ENCODE results near the gene PLEKHG4B. TPM values are rescaled to one million over a fixed set of nuclear protein-coding genes. Genes with fewer than 3 reads are reported as not detected.
"Not testable (repeated sequence)": the region's sequence is repeated elsewhere in the genome, so short reads cannot be mapped to it uniquely, and the experiment has no call there.

The PLEKHG4B gene
- polyA plus RNA-seq, 1 donor (not counting 4 experiments of a cell fraction or from before 2014, with no cell fraction given) = not detected

- H3K4me3 ChIP-seq (ENCODE audit: control insufficient read depth in 2 of 3, extremely low read depth in 1 of 3, insufficient read depth in 2 of 3, low read depth in 1 of 3, low read length in 3 of 3) = no peak overlapping the region
- H3K27me3 ChIP-seq (ENCODE audit: control insufficient read depth, extremely low read depth, insufficient read depth, low read length) = peaks cover 41% of the 10 kb centered on the region
- FAIRE-seq = no peak
- H4K20me1 ChIP-seq (ENCODE audit: control insufficient read depth, extremely low read depth, insufficient read depth, low read length) = no peaks in the 10 kb centered on the region
- H3K9me1 ChIP-seq (ENCODE audit: control insufficient read depth, extremely low read depth, insufficient read depth, low read length) = no peaks in the 10 kb centered on the region
- H3K4me2 ChIP-seq (ENCODE audit: control insufficient read depth, extremely low read depth, insufficient read depth, low read depth, low read length) = no peak overlapping the region
- TF ChIP-seq EZH2 (IDR thresholded peaks at IDR 0.05; ENCODE audit: low read length) = no peak
- no peak for TF ChIP-seq CTCF (optimal IDR thresholded peaks at IDR 0.05 in 1 of 3, IDR thresholded peaks at IDR 0.05 in 1 of 3, conservative IDR thresholded peaks at IDR 0.05 in 1 of 3; ENCODE audit: extremely low read depth in 1 of 3, insufficient read depth in 2 of 3, low read length in 3 of 3)
- no peak overlapping the region for H3K9ac ChIP-seq (ENCODE audit: control insufficient read depth, extremely low read depth, insufficient read depth, low read length)
- no peak overlapping the region for H2AFZ ChIP-seq (ENCODE audit: control insufficient read depth, low read length)
- no peak for DNase-seq (ENCODE audit: low read depth, low spot score)
- H3K9me3 ChIP-seq (ENCODE audit: control insufficient read depth, low read depth, low read length) = no peaks in the 10 kb centered on the region
- dilution Hi-C loops (cut with MboI; ENCODE audit: extremely low pct_ligation_motif_present, low sequenced_read_pairs) = no loop called here
- H3K27ac ChIP-seq (ENCODE audit: control insufficient read depth, insufficient read depth, low read length) = no peak overlapping the region
- H3K79me2 ChIP-seq (ENCODE audit: control insufficient read depth, insufficient read depth, low read length) = no peaks in the 10 kb centered on the region
- no peaks in the 10 kb centered on the region for H3K36me3 ChIP-seq (ENCODE audit: control insufficient read depth in 2 of 2, extremely low read depth in 1 of 2, insufficient read depth in 2 of 2, low read length in 2 of 2)
- H3K4me1 ChIP-seq (ENCODE audit: control insufficient read depth, extremely low read depth, insufficient read depth, low read length) = peaks cover 11% of the 10 kb centered on the region
These were observed 36.9 kb upstream of the PLEKHG4B start for GRCh38 chr5:54876-55569.

GRCh38 chr5:56561-57290 lies 35.2 kb upstream of the PLEKHG4B start:
- FAIRE-seq (peak; percentile 91), DNase-seq (ENCODE audit: low read depth, low spot score) (peak; percentile 81)
- H3K27ac ChIP-seq (ENCODE audit: control insufficient read depth, insufficient read depth, low read length) = no peak overlapping the region
- TF ChIP-seq EZH2 (IDR thresholded peaks at IDR 0.05; ENCODE audit: low read length) (no peak), CTCF (optimal IDR thresholded peaks at IDR 0.05 in 1 of 3, IDR thresholded peaks at IDR 0.05 in 1 of 3, conservative IDR thresholded peaks at IDR 0.05 in 1 of 3; ENCODE audit: extremely low read depth in 1 of 3, insufficient read depth in 2 of 3, low read length in 3 of 3) (no peak)
- H3K79me2 ChIP-seq (ENCODE audit: control insufficient read depth, insufficient read depth, low read length) = no peaks in the 10 kb centered on the region
- no peaks in the 10 kb centered on the region for H3K36me3 ChIP-seq (ENCODE audit: control insufficient read depth in 2 of 2, extremely low read depth in 1 of 2, insufficient read depth in 2 of 2, low read length in 2 of 2)
- H3K4me2 ChIP-seq (ENCODE audit: control insufficient read depth, extremely low read depth, insufficient read depth, low read depth, low read length) = peak overlapping the region; percentile 39
- H3K4me1 ChIP-seq (ENCODE audit: control insufficient read depth, extremely low read depth, insufficient read depth, low read length) = peaks cover 11% of the 10 kb centered on the region
- no peaks in the 10 kb centered on the region for H4K20me1 ChIP-seq (ENCODE audit: control insufficient read depth, extremely low read depth, insufficient read depth, low read length)
- no peak overlapping the region for H2AFZ ChIP-seq (ENCODE audit: control insufficient read depth, low read length)
- no peaks in the 10 kb centered on the region for H3K9me3 ChIP-seq (ENCODE audit: control insufficient read depth, low read depth, low read length)
- H3K27me3 ChIP-seq (ENCODE audit: control insufficient read depth, extremely low read depth, insufficient read depth, low read length) = peaks cover 28% of the 10 kb centered on the region
- H3K9ac ChIP-seq (ENCODE audit: control insufficient read depth, extremely low read depth, insufficient read depth, low read length) = no peak overlapping the region
- no peaks in the 10 kb centered on the region for H3K9me1 ChIP-seq (ENCODE audit: control insufficient read depth, extremely low read depth, insufficient read depth, low read length)
- H3K4me3 ChIP-seq (ENCODE audit: control insufficient read depth in 2 of 3, extremely low read depth in 1 of 3, insufficient read depth in 2 of 3, low read depth in 1 of 3, low read length in 3 of 3) = no peak overlapping the region
- dilution Hi-C loops (cut with MboI; ENCODE audit: extremely low pct_ligation_motif_present, low sequenced_read_pairs) = no loop called here

GRCh38 chr5:60250-60649 lies 31.7 kb upstream of the PLEKHG4B start:
- H4K20me1 ChIP-seq (ENCODE audit: control insufficient read depth, extremely low read depth, insufficient read depth, low read length); H3K4me3 ChIP-seq (ENCODE audit: control insufficient read depth in 2 of 3, extremely low read depth in 1 of 3, insufficient read depth in 2 of 3, low read depth in 1 of 3, low read length in 3 of 3); DNase-seq (ENCODE audit: low read depth, low spot score); H2AFZ ChIP-seq (ENCODE audit: control insufficient read depth, low read length); H3K27ac ChIP-seq (ENCODE audit: control insufficient read depth, insufficient read depth, low read length); H3K9me3 ChIP-seq (ENCODE audit: control insufficient read depth, low read depth, low read length); H3K36me3 ChIP-seq (ENCODE audit: control insufficient read depth in 2 of 2, extremely low read depth in 1 of 2, insufficient read depth in 2 of 2, low read length in 2 of 2); H3K4me2 ChIP-seq (ENCODE audit: control insufficient read depth, extremely low read depth, insufficient read depth, low read depth, low read length); H3K27me3 ChIP-seq (ENCODE audit: control insufficient read depth, extremely low read depth, insufficient read depth, low read length); H3K9ac ChIP-seq (ENCODE audit: control insufficient read depth, extremely low read depth, insufficient read depth, low read length); FAIRE-seq; H3K79me2 ChIP-seq (ENCODE audit: control insufficient read depth, insufficient read depth, low read length); H3K9me1 ChIP-seq (ENCODE audit: control insufficient read depth, extremely low read depth, insufficient read depth, low read length); dilution Hi-C loops (cut with MboI; ENCODE audit: extremely low pct_ligation_motif_present, low sequenced_read_pairs): not testable (repeated sequence)
- H3K4me1 ChIP-seq (ENCODE audit: control insufficient read depth, extremely low read depth, insufficient read depth, low read length) = peaks cover 11% of the 10 kb centered on the region

Data from keratinocyte (primary cell).